HepG2 (cell line): ENCODE data around the gene SMAD7. TPM values are rescaled to one million over a fixed set of nuclear protein-coding genes. Genes with fewer than 3 reads are reported as not detected.

Experiments used
- ATF4 ChIP-seq, 2 experiments: fragments of 450-650 bp in 1 of 2; sonication (generic) in 1 of 2; formaldehyde crosslinking; IDR thresholded peaks; 2 replicates each; pipeline versions ENCODE4 v1.5.0 to v1.8.0; 2020 to 2022; ENCODE audit warnings: mild to moderate bottlenecking in 1 of 2, missing genetic modification reagents in 1 of 2
- ATM ChIP-seq: fragments of 450-650 bp; IDR thresholded peaks from 2 replicates; pipeline ENCODE4 v1.7.1; 2017; ENCODE audit warnings: mild to moderate bottlenecking, borderline replicate concordance
- DRAP1 ChIP-seq: IDR thresholded peaks from 2 replicates; pipeline ENCODE4 v1.6.1; 2016; ENCODE audit warnings: missing genetic modification reagents, missing compliant biosample characterization
- HNRNPUL1 ChIP-seq: fragments of 200-400 bp; formaldehyde crosslinking; IDR thresholded peaks from 2 replicates; pipeline ENCODE4 v1.6.1; 2017; ENCODE audit warnings: low read depth, mild to moderate bottlenecking, low read length, moderate library complexity
- MEF2D ChIP-seq: sonication (generic); formaldehyde crosslinking; IDR thresholded peaks from 2 replicates; pipeline ENCODE4 v1.5.1; 2020; ENCODE audit warnings: mild to moderate bottlenecking, missing genetic modification reagents
- MXI1 ChIP-seq: IDR thresholded peaks from 3 replicates; pipeline ENCODE4 v1.6.1; 2012; ENCODE audit warnings: low read depth, low read length, inconsistent platforms, borderline replicate concordance
- PAXIP1 ChIP-seq: sonication (generic); formaldehyde crosslinking; conservative IDR thresholded peaks from 2 replicates; pipeline ENCODE4 v1.4.0; 2020; ENCODE audit warnings: mild to moderate bottlenecking, missing genetic modification reagents, moderate library complexity
- RFXANK ChIP-seq: IDR thresholded peaks from 2 replicates; pipeline ENCODE4 v1.6.1; 2016
- SALL1 ChIP-seq: sonication (generic); formaldehyde crosslinking; IDR thresholded peaks from 2 replicates; pipeline ENCODE4 v1.8.0; 2022; ENCODE audit warnings: mild to moderate bottlenecking, missing genetic modification reagents
- TEAD2 ChIP-seq: sonication (generic); formaldehyde crosslinking; IDR thresholded peaks from 2 replicates; pipeline ENCODE4 v1.9.0; 2021; ENCODE audit warnings: missing genetic modification reagents
- ZBTB7B ChIP-seq: sonication (generic); formaldehyde crosslinking; IDR thresholded peaks from 2 replicates; pipeline ENCODE4 v1.4.0; 2020; ENCODE audit warnings: missing genetic modification reagents
- ZKSCAN5 ChIP-seq: sonication (generic); formaldehyde crosslinking; IDR thresholded peaks from 2 replicates; pipeline ENCODE4 v1.5.1; 2020; ENCODE audit warnings: mild to moderate bottlenecking, missing genetic modification reagents
- ZNF282 ChIP-seq: fragments of 450-650 bp; IDR thresholded peaks from 2 replicates; pipeline ENCODE4 v1.6.1; 2018; ENCODE audit not compliant: partially characterized antibody
- ZNF3 ChIP-seq: IDR thresholded peaks from 2 replicates; pipeline ENCODE4 v1.7.0; 2017; ENCODE audit warnings: inconsistent platforms
- ZNF362 ChIP-seq: sonication (generic); formaldehyde crosslinking; IDR thresholded peaks from 2 replicates; pipeline ENCODE4 v1.4.0; 2020; ENCODE audit warnings: missing genetic modification reagents, mild to moderate bottlenecking, borderline replicate concordance
- ZNF552 ChIP-seq: sonication (generic); formaldehyde crosslinking; IDR thresholded peaks from 2 replicates; pipeline ENCODE4 v1.9.0; 2022; ENCODE audit warnings: missing genetic modification reagents, mild to moderate bottlenecking, borderline replicate concordance
- ZNF574 ChIP-seq: sonication (generic); formaldehyde crosslinking; IDR thresholded peaks from 2 replicates; pipeline ENCODE4 v1.4.0; 2020; ENCODE audit warnings: missing genetic modification reagents
- ZNF652 ChIP-seq: IDR thresholded peaks from 2 replicates; pipeline ENCODE4 v1.6.1; 2016; ENCODE audit warnings: low read depth, borderline replicate concordance
- polyA plus RNA-seq, 8 experiments: library from polyadenylated mRNA; depleted of rRNA in 3 of 8; stranded (reverse) in 7 of 8; unstranded in 1 of 8; fragments of >200 nt; fragmentation: Illumina TruSeq in 4 of 8; extraction: Trizol in 4 of 8; gene quantifications; 2 replicates each; pipeline versions ENCODE4 v1.2.1 to v1.2.3, GENCODE V29; 2011 to 2016; ENCODE audit warnings: low read depth in 4 of 8, missing spikeins in 1 of 8, mixed read lengths in 1 of 8; ENCODE audit not compliant: insufficient read depth in 1 of 8
- total RNA-seq, 5 experiments: library from RNA; depleted of rRNA; stranded (reverse); fragments of >200 nt; fragmentation: Illumina TruSeq; extraction: Trizol; gene quantifications; 2 replicates each; pipeline ENCODE4 v1.2.3, GENCODE V29; 2016; ENCODE audit warnings: low read depth in 1 of 5
- TF ChIP-seq, protein P1 (sequence below): sonication (generic); formaldehyde crosslinking; IDR thresholded peaks from 2 replicates; pipeline ENCODE4 v1.5.0; 2020; ENCODE audit warnings: missing genetic modification reagents

The SMAD7 gene
- total and polyA plus RNA-seq, 2 of the 13 experiments (the other 11 are each of a cell fraction or from before 2014, with no cell fraction given), result 17.4 to 24.7 TPM

GRCh38 chr18:48896875-48897511 is 53.8 kb downstream of the SMAD7 start (continued):
- TF ChIP-seq ZNF574 (CRISPR knock-in tag) (peak; percentile 43; the same call in 1 of the 2 replicates), PAXIP1 (CRISPR knock-in tag) (peak; percentile 62), RFXANK (0 out of 2 replicates have a peak, but pooled peaks have one; percentile 58), ZNF552 (no peak), MEF2D (CRISPR knock-in tag) (0 out of 2 replicates have a peak, but pooled peaks have one; percentile 21), ZNF362 (CRISPR knock-in tag) (no peak), ZKSCAN5 (CRISPR knock-in tag) (no peak), HNRNPUL1 (no peak), SALL1 (CRISPR knock-in tag) (peak; percentile 66), ZNF652 (CRISPR knock-in tag) (no peak), ZNF3 (CRISPR knock-in tag) (no peak), TEAD2 (CRISPR knock-in tag) (no peak), MXI1 (peak; percentile 51; the same call in 1 of the 3 replicates), DRAP1 (CRISPR knock-in tag) (peak; percentile 53; the same call in 1 of the 2 replicates), ATF4 (CRISPR knock-in tag; IDR thresholded peaks at IDR 0.05) (no peak), ZNF282 (no peak), ZBTB7B (CRISPR knock-in tag) (peak; percentile 87; the same call in 1 of the 2 replicates), ATM (no peak)
- TF ChIP-seq, protein P1, sequence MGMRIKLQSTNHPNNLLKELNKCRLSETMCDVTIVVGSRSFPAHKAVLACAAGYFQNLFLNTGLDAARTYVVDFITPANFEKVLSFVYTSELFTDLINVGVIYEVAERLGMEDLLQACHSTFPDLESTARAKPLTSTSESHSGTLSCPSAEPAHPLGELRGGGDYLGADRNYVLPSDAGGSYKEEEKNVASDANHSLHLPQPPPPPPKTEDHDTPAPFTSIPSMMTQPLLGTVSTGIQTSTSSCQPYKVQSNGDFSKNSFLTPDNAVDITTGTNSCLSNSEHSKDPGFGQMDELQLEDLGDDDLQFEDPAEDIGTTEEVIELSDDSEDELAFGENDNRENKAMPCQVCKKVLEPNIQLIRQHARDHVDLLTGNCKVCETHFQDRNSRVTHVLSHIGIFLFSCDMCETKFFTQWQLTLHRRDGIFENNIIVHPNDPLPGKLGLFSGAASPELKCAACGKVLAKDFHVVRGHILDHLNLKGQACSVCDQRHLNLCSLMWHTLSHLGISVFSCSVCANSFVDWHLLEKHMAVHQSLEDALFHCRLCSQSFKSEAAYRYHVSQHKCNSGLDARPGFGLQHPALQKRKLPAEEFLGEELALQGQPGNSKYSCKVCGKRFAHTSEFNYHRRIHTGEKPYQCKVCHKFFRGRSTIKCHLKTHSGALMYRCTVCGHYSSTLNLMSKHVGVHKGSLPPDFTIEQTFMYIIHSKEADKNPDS (CRISPR knock-in tag), result no peak
